Skin epidermis (tissue), 12 donors: ENCODE results near the gene MRPL36.
A peak's percentile ranks its signal among the peaks of the same experiment; 100 is the strongest.
"Not testable (repeated sequence)": the region's sequence is repeated elsewhere in the genome, so short reads cannot be mapped to it uniquely, and the experiment has no call there.

Experiments
- H3K27ac ChIP-seq, 21 experiments: fragments of 200-600 bp; sonication (generic) in 11 of 21; one replicate each; pipeline ENCODE4 v1.5.0; 2020; ENCODE audit warnings: mild to moderate bottlenecking in 3 of 21, inconsistent platforms in 2 of 21, moderate library complexity in 2 of 21
- H3K4me3 ChIP-seq, 7 experiments: fragments of 200-600 bp; sonication (generic) in 2 of 7; one replicate each; pipeline ENCODE4 v1.5.0; 2020; ENCODE audit warnings: inconsistent platforms in 2 of 7, mild to moderate bottlenecking in 2 of 7, moderate library complexity in 1 of 7

The MRPL36 gene

DNA sequence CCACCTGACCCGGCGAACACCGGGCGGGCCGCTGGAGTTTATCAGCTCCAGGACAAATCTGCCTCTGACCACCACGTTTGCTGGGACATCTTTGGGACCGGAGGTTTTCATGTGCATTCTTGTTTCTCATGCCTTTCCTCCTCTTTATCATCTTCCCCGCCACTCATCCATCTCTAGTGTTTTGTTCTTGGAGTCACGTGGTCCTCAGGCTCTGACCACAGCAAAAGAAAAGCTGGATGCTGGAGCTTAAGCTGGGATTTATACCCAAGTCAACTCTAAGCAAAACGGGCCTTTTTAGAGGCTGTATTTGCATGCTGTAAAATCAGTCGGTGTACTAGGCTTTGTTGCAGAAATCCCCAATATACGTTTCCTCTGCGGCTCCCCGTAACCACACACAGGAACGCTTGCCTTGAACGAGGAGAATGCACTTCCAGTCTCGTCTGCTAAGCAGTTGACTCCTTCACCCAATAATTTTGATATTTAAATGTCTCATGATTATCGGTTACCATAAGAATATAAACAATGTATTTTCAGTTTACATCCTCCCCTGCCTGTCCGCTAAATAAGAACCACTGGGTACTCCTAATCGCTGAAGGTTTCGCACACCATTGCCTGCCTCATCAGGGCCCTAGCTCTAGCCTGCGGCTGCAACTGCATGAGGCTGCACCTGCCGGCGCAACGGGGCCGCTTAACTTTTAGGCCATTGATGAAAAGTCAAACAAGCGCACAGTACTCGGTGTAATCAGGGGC, 1.0 kb upstream of the MRPL36 start:
- peak overlapping the region; percentile 23 to 97 (median 92) for H3K27ac ChIP-seq

DNA sequence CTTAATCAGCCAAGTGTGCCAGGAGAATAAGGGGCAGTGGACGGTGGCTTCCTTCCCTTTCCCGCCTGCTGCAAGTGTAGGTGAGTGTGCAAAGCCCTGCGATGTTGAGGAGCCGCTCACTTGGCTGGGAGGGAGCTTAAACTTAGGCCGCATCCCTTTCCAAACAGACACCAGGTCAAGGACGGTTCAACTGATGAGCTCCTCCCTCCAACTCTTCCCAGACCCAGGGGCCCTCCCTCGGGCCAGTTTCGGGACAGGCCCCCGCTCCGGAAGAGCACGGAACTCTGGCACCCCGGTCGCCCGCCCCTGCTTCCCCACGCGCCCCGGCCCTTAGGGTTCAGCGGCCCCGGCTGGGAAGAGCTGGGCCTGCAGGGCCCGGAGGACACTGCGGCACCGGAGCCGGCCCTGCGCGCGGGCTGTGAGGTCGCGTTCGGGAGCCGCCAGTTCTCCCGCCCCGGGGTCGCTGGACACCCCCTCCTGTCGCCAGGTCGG, 481 bp downstream of the MRPL36 start:
- H3K27ac ChIP-seq = peak overlapping the region; percentile 71 to 97 (median 92)
- peak overlapping the region; percentile 50 to 98 (median 96) for H3K4me3 ChIP-seq

More for the DNA sequence above, 1.0 kb upstream of the MRPL36 start:
- peak overlapping the region; percentile 50 to 98 (median 96) for H3K4me3 ChIP-seq

DNA sequence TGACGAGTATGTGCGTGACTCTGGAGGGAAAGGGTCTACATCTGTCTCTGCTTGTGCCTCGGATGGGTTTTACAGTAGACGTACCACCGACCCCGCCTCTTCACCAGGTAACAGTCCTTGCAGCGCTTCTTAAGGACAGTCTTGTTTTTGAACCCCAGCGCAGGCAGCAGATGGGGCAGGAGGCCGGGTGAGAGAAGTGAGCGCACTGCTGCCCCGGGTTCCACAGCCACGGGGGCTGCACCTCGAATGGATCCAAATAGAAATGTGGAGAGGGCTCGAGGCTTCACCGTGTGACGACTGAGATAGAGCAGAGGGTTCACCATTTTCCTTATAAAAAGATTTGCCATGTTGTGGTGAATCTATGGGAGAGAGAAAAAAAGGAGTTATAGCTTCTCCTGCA, 1.0 kb downstream of the MRPL36 start:
- peak overlapping the region in 14 of 21 experiments; percentile 78 to 97 (median 92) for H3K27ac ChIP-seq
- H3K4me3 ChIP-seq = peak overlapping the region; percentile 50 to 98 (median 96)

DNA sequence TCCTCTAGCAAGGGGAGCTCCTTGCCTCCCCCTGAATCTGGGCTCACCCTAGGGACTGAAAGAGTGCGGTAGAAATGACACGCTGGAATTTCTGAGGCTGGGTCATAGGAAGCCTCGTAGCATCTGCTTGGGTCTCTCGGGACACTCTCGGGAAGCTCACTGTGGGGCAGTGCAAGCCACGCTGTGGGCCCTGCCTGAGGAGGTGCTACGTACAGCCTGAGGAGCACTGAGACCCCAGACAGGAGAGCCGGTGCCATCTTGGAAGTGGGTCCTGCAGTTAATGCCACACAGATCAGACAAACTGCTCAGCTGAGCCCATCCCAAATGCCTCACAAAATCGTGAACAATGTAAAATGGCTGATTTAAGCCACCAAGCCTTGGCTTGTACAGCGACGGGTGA, 1.8 kb downstream of the MRPL36 start:
- H3K27ac ChIP-seq = no peak overlapping the region
- H3K4me3 ChIP-seq = no peak overlapping the region

DNA sequence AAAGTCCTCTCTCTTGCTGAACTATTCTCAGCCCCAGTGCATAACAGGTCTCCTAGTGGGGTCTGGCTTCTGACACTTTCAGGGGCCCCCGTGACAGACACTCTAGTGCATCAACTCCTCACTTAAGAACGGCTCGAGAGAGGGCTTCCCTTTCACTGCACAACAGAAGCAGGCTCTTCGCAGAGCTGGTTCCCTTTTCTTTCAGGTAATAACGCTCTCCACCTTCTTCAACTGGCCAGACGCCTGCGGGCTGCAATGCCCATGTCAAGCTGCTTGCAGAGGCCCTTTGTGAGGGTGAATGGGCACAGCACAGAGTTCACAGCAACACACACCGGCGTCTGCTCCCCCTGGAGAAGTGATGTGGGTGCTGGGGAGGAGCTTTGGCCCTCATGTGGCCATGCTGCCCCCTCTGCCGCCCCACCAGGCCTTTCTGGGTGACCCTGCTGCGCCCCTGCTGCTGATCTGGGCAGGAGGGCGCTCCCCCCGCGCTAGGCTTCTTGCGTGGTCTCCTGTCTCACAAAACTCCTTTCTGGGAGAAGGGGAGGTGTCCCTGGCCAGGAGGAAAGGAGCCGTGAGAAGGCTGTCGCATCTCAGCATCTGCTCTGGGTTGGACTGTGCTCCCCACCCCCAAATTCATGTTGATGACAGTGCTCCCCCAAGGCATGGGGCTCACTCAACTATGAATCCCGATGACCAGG, 2.4 kb downstream of the MRPL36 start:
- H3K4me3 ChIP-seq = no peak overlapping the region
- no peak overlapping the region for H3K27ac ChIP-seq

DNA sequence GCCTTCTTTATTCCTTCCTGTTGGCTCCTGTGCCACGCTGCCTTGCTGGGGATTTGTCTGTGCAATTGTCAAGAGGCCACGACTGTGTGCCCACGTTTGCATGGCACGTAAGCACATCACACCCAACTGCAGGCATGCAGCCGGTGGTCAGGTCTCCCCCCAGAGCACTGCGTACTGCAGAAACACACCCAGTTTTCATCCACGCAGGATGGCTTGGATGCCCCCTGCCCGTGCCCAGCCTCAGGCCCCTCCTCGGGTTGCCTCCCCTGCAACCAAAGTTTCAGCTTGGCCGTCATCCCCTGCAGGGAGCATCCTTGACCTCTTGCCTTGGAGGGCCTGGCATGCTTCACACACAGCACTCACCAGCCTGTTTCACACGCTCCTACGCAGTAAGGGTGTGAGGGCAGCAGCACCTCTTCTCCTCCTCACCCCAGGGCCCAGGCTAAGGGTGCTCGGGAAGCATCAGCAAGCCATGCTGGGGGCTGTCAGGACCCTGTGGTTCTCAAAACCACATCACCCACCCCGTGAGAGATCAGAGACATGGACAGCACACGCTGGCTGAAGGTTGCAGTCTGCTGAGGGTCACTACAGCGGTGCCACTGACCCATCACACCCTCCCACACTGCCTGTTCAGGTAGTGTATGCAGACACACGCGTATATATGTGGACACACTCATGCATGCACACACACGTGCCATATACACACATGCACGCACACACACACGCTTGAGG, 3.1 kb downstream of the MRPL36 start:
- H3K27ac ChIP-seq = no peak overlapping the region

DNA sequence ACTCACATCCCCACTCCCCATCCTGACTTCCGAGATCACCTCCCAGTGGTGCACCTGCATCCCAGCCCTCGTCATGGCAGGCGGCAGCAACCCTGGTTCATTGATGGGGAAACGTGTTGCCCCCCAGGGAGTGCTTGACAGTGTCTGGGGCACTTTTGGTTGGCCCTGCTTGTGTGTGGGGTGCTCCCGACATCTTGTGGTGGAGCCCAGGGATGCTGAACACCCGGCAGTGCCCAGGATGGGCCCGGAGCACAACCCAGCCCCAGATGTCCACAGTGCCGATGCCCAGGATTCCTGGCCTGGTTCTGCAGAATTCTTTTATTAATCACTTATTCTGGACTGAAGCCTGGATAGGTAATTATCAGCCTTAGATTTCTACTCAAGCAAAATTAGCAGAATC, 3.7 kb downstream of the MRPL36 start:
- H3K4me3 ChIP-seq = no peak overlapping the region
- H3K27ac ChIP-seq = no peak overlapping the region

More for the DNA sequence above, 3.1 kb downstream of the MRPL36 start:
- no peak overlapping the region for H3K4me3 ChIP-seq

DNA sequence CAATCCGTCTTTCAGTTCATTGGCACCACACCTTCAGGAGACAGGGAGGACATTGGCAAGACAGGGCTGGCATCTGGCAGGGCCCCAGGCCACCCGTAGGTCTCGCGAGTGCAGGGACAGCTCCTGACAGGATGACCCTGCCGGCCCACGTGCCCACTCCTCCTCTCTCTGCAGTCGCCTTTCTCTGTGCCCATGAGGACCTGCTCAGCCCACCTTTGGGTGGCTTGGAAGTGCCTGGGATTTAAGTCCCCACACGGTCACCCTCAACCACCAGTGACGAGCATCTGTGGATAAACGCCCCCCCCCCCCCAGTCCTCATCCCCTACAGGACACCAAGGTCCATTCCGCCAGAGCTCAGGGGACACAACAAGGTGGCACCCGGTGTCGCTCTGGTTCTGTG, 4.1 kb downstream of the MRPL36 start:
- Histone ChIP-seq H3K4me3 (no peak overlapping the region), H3K27ac (peak overlapping the region in 1 of 21 experiments; percentile 86)

DNA sequence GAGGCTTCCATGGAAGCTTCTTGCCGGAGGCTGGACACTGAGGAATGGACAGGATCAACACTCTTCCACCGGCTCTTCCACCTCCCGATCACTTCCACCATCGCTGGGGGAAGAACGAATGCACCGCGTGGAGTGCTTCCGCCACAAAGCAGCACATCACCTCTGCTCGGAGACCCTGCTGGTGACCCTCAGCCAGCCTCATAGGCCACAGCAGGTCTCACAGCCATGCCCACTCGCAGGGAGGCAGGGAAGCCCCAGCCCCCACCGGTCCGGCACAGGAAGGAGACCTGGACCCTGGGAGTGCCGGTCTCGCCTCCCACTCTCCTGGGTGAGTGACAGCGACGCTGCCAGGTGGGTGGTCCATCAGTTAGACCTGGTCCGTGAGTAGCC, 4.7 kb downstream of the MRPL36 start:
- H3K27ac ChIP-seq = peak overlapping the region in 9 of 21 experiments; percentile 10 to 86 (median 70)
- no peak overlapping the region for H3K4me3 ChIP-seq

DNA sequence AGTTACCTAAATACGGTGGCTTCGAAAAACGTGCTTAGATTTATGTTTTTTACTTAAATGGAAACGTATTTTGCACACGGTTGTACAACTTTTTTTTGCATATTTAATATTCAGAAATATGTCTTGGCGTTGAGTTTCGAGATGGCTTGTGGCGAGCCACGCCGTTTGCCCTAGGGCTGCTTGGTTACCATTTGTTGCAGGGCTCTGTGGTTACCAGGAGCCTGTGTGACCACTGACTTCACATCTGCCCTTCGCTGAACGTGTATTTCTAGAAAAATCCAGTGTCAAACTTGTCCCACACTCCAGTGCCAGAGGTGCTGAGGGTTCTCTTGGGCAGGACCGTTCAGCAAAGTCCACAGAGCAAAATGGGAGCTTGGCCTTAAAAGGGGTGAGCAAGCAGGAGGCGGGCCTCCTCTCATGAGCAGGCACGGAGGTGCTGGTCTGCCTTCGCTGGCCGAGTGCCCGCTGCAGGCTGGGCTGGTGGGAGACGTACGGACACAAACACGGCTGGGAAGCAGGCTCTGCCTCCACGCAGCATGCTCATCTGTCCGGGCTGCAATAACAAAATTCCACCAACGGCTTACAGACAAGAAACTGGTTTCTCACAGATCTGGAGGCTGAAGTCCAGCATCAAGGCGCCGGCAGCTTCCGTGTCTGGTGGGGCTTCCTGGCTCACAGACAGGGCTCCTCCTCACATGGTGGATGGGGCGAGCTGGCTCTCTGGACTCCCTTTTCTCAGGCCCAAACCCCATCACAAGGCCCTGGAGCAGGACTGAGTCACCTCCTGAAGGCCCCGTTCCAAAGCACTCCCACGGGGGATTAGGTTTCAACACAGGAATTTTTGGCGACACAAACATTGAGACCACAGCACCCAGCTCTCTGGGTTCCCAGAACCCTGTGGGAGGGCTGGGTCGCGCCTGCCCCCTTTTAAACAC, 5.4 kb downstream of the MRPL36 start:
- peak overlapping the region in 14 of 21 experiments; percentile 4 to 91 (median 67) for H3K27ac ChIP-seq
- H3K4me3 ChIP-seq = no peak overlapping the region

DNA sequence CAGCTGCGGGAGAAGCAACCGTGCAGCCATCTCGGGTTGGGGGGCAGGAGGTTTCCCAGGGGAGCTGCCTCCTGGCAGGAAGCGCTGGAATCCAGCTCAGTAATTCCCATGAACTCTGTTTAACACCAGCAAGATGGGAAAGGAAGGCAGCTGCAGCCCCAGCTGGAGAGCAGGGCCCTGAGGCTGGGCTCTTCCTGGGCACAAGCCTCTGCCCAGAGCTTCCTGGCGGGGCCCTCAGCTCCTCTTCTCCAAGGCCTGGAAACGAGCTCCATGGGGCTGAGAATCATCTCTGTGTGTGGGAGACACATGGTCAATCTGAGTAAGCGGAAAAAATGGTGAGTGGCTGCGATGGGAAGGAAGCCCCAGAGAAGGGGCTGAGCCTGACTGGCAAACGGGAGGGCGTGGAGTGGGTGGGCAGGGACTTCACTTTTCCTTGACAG, 6.3 kb downstream of the MRPL36 start:
- Histone ChIP-seq H3K4me3 (peak overlapping the region in 1 of 7 experiments; percentile 16), H3K27ac (peak overlapping the region in 17 of 21 experiments; percentile 6 to 91 (median 70))

DNA sequence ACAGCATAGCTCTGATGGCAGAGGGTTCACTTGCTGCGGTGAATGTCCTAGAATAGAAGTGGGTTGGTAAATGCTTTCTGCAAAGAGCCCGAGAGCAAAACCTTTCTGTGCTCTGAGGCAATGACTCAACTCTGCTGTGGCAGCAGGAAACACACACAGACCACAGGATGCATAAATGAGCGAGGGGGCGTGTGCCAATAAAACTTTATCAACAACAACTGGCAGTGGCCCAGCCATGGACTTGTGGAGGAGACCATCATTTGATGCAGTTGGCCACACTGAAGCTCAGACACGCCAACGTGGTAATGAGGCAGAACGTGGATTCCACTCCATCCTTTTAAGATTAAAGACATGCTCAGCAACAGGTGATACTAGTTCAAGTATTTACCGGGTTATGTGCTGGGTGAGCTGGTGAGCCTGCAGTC, 6.8 kb downstream of the MRPL36 start:
- H3K27ac ChIP-seq = peak overlapping the region in 17 of 21 experiments; percentile 24 to 91 (median 70)
- peak overlapping the region in 1 of 7 experiments; percentile 16 for H3K4me3 ChIP-seq

DNA sequence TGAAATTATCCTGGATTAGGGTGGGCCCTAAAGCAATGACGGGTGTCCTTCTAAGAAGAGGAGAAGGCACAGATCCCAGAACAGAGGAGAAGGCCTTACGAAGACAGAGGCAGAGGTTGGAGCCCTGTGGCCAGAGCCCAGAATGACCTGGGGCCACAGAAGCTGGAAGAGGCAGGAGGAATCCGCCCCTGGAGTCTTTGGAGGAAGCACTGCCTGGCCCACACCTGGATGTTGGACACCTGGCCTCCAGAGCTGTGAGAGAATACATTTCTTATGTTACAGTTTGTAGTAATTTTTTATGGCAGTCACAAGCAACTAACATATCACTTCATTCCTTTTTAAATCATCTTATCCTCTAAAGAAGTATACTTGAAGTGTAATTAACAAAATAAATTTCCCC, 8.5 kb downstream of the MRPL36 start:
- H3K27ac ChIP-seq = peak overlapping the region in 4 of 21 experiments; percentile 70 to 86 (median 86)

DNA sequence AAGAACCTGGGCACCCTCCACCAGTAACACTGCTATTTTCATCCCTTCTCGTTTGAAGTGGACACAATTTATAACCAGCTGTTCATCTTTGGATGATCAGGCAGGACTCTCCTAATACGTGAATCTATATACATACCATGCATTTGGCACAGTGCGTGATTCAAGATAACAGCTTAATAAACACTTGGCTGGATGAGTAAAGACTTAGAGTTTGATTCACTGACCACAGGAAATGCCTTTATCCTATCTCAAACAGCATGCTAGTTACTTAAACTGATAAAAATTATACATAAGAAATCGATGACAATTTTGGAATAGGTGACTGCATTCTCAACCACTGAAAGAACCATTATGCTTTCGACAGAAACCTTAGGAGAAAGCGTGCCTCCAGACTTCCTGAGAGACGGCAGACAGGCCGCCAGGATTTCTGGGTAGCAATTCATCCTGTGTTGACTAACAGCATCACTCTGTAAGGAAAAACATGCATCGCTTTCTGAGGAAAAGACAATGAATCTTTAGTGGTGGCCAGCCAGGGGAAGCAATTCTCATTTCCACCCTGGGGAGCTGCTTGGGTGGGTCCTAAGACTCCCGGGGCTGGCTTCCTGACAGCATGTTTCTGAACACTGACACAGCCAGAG, 9.7 kb downstream of the MRPL36 start:
- H3K4me3 ChIP-seq = no peak overlapping the region
- peak overlapping the region in 6 of 21 experiments; percentile 11 to 59 (median 24) for H3K27ac ChIP-seq

More for the DNA sequence above, 8.5 kb downstream of the MRPL36 start:
- H3K4me3 ChIP-seq = no peak overlapping the region

DNA sequence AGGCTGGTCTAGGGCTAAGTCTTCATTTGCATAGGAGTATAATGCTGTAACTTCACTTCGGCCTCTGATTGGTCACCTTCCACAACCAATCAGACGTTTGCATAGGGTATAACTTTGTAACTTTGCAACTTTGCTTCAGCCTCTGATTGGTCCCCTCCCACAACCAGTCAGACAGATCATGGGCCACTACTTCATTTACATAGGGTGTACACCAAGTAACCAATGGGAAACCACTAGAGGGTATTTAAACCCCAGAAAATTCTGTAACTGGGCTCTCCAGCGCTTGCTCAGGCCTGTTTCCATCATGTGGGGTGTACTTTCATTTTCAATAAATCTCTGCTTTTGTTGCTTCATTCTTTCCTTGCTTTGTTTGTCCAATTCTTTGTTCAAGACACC, 10.2 kb downstream of the MRPL36 start:
- H3K4me3 ChIP-seq = not testable (repeated sequence)
- peak overlapping the region in 6 of 21 experiments; percentile 11 to 59 (median 24) for H3K27ac ChIP-seq

DNA sequence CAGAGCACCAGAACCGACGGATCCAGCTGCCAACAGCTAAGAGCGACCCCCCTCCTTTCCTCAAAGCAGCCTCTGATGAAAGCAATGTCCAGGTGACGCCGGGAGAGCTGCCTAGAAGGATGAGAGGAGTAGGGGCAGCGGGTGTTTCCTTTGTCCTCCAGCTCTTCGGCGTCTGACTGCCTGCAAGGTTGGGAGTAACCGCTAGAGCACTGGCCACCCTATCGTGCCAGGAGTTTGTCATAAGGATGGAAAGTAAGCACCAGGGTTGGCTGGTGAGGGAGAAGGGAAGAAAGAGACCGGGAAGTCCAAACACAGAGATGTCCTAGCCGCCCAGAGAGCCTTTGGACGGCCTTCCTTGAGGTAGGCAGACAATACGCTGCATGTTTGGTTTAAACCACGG, 10.8 kb downstream of the MRPL36 start:
- no peak overlapping the region for H3K4me3 ChIP-seq

DNA sequence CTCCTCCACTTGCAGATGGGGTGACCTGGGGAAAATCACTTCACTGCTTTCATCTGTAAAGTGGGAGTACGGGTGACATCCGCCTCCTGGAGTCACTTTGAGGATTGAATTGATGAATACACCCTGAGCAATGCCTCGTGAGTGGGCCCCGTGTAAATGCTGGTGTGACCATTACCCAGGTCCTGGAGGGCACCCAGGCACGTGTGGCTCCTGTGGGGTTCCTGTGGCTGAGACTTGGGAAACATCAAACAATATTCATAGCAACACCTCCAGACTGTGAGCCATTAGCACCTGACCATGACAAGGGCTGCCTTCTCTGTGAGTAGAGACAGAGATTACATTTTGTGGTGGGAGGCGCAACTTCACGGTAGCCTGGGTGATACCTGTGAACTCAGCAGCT, 11.4 kb downstream of the MRPL36 start:
- no peak overlapping the region for H3K27ac ChIP-seq

More for the DNA sequence above, 10.8 kb downstream of the MRPL36 start:
- no peak overlapping the region for H3K27ac ChIP-seq

DNA sequence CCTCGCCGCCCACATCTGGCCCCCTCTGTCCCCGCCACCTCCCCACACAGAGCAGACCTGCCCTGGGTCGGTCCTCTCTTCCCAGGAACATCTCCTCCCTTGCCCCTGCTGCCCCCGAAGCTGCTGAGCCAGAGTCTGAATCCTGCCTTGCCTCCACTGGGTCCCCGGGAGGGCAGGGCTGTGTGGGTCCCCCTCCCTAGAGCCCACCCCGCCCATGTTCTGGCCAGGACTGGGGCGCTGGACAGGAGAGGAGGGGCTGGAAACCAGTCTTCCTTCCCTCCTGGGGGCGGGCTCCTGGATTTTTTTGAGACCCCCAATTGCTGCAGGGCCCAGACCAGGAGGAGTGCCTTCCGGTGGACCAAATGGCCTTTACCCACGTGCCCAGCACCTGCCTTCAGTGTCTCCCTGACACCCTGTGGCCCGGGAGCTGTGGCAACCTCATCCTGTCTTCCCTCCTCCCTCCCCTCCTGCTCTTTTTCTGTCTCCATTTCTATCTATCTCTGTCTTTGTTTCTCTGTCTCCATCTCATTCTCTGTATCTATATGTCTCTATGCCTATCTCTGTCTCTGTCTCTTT, 12.1 kb downstream of the MRPL36 start:
- Histone ChIP-seq H3K4me3 (no peak overlapping the region), H3K27ac (no peak overlapping the region)

More for the DNA sequence above, 11.4 kb downstream of the MRPL36 start:
- no peak overlapping the region for H3K4me3 ChIP-seq
